Suprapubic skin (tissue), 4 donors: ENCODE data around the gene ANKRA2. TPM values are rescaled to one million over a fixed set of nuclear protein-coding genes. Genes with fewer than 3 reads are reported as not detected.

Experiments used
- DNase-seq, 2 donors: peaks; one replicate each; pipeline ENCODE4 v3.0.0-alpha.2; 2019; ENCODE audit warnings: low spot score in 2 of 2
- H3K27ac ChIP-seq: fragments of 200-600 bp; sonication (generic); one replicate; pipeline ENCODE4 v1.5.1; 2019
- H3K27me3 ChIP-seq: fragments of 200-600 bp; sonication (generic); one replicate; pipeline ENCODE4 v1.5.1; 2019
- H3K36me3 ChIP-seq: fragments of 200-600 bp; sonication (generic); one replicate; pipeline ENCODE4 v1.5.1; 2019
- H3K4me1 ChIP-seq: fragments of 200-600 bp; sonication (generic); one replicate; pipeline ENCODE4 v1.5.1; 2019
- H3K4me3 ChIP-seq: fragments of 200-600 bp; sonication (generic); one replicate; pipeline ENCODE4 v1.5.1; 2019; ENCODE audit warnings: mild to moderate bottlenecking
- H3K9me3 ChIP-seq: fragments of 200-600 bp; sonication (generic); one replicate; pipeline ENCODE4 v1.5.1; 2019
- EP300 ChIP-seq: sonication (generic); formaldehyde crosslinking; IDR thresholded peaks from one replicate; pipeline ENCODE4 v1.6.1; 2017; ENCODE audit warnings: antibody characterized with exemption
- POLR2A ChIP-seq, 2 donors: fragments of 450-650 bp; IDR thresholded peaks; one replicate each; pipeline ENCODE4 v1.6.1; 2017; ENCODE audit warnings: antibody characterized with exemption in 2 of 2, mild to moderate bottlenecking in 2 of 2, moderate library complexity in 2 of 2
- POLR2AphosphoS5 ChIP-seq, 3 donors: sonication (generic); formaldehyde crosslinking; IDR thresholded peaks; one replicate each; pipeline ENCODE4 v1.6.1; 2017; ENCODE audit warnings: antibody characterized with exemption in 3 of 3
- WGBS: methylation state at CpG from one replicate; pipeline ENCODE4 v1.1.5; 2018; 5-methylcytosine and 5-hydroxymethylcytosine counted together
- total RNA-seq, 4 donors: library from RNA; depleted of rRNA; stranded (reverse); fragments of >200 nt; gene quantifications; one replicate each; pipeline ENCODE4 v1.1.0, GENCODE V29; 2016
- TF ChIP-seq, protein P1 (sequence below), 2 donors: fragments of 200-600 bp in 1 of 2; fragments of 450-650 bp in 1 of 2; sonication (generic) in 1 of 2; IDR thresholded peaks; one replicate each; pipeline ENCODE4 v1.5.1; 2016 to 2019; ENCODE audit warnings: antibody characterized with exemption in 2 of 2, mild to moderate bottlenecking in 1 of 2, moderate library complexity in 1 of 2

The ANKRA2 gene
- total RNA-seq, 4 donors from 2014 or later: 18.8 to 57.9 (median 20.9) TPM

- H3K4me1 ChIP-seq: no peaks in the 10 kb centered on the region
- no peak for DNase-seq
- no peak overlapping the region for H3K27ac ChIP-seq
- H3K36me3 ChIP-seq: peaks cover 24% of the 10 kb centered on the region
- WGBS: 88% methylated on average over 1 of the region's 1 CpG
- no peak overlapping the region for H3K4me3 ChIP-seq
- H3K27me3 ChIP-seq: no peaks in the 10 kb centered on the region
- TF ChIP-seq, protein P1, sequence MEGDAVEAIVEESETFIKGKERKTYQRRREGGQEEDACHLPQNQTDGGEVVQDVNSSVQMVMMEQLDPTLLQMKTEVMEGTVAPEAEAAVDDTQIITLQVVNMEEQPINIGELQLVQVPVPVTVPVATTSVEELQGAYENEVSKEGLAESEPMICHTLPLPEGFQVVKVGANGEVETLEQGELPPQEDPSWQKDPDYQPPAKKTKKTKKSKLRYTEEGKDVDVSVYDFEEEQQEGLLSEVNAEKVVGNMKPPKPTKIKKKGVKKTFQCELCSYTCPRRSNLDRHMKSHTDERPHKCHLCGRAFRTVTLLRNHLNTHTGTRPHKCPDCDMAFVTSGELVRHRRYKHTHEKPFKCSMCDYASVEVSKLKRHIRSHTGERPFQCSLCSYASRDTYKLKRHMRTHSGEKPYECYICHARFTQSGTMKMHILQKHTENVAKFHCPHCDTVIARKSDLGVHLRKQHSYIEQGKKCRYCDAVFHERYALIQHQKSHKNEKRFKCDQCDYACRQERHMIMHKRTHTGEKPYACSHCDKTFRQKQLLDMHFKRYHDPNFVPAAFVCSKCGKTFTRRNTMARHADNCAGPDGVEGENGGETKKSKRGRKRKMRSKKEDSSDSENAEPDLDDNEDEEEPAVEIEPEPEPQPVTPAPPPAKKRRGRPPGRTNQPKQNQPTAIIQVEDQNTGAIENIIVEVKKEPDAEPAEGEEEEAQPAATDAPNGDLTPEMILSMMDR (IDR thresholded peaks at IDR 0.05): no peak
- TF ChIP-seq EP300: no peak
- TF ChIP-seq POLR2A (IDR thresholded peaks at IDR 0.05): no peak
- no peak for TF ChIP-seq POLR2AphosphoS5 (IDR thresholded peaks at IDR 0.05)
- H3K9me3 ChIP-seq: no peaks in the 10 kb centered on the region
Observed at GRCh38 chr5:73550016-73550415, 15.4 kb downstream of the ANKRA2 start.

DNA sequence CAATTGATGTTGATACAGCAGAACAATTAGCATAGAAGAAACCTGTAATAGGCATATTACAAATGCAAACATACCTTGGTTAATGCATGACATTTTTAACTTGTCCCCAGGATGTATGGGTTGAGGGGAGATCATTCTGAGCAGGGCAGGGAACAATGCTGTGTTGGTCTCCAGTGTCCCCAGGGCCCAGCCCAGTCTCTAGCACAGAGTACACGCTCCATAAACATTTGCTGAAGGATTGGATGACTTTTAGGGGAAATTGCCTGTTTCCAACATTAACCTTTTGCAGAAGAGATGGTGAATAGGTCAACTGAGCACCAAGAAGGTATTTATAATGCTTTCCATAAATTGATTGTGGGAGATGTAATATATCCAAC lies 20.0 kb downstream of the ANKRA2 start:
- H3K27ac ChIP-seq: no peak overlapping the region
- TF ChIP-seq EP300: no peak
- TF ChIP-seq, protein P1 (IDR thresholded peaks at IDR 0.05): no peak
- TF ChIP-seq POLR2AphosphoS5 (IDR thresholded peaks at IDR 0.05): no peak
- TF ChIP-seq POLR2A (IDR thresholded peaks at IDR 0.05): no peak
- no peaks in the 10 kb centered on the region for H3K27me3 ChIP-seq

DNA sequence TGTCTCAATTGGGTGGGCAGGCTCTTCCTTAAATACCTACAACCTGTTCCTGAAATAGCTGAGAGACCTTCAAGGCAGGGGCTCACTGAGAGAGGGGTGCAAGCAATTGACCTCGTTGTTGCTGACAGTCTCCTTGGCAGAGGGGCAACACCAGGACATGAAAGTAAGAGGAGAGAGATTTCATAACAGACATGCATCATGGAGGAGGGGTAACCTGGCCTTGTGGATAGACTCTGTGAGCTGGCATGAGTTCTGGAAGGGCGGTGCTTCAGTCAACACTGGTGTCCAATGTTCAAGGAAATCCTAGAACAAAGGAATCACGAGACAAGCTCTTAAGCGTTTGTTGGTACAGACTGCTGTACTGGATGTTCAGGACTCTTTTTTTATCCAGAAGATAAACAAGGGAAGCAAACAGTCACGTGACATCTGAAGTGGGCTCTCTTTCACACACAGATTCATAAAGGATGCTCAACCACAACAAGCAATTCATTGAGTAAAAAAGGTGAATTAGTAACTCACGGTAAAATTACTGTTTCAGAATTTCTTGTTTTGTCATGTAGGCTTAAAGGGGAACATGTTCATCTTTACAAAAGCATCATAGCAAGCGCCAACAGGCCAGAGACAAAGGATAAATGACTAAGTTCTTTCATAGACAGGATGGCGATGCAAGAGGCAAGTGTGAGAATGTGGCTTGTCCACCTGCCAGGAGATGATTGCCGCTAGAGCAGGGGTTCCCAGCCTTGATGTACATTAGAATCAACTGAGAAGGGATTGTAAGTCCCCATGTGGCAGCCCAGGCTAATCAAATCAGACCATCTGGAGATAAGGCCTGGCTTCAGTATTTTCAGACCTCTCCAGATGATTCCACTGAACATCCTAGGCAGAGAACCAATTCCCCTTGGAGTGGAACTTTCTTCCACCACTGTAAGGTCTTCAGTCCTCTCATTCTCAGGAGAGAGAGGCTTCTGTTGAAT lies 20.7 kb downstream of the ANKRA2 start:
- no peak overlapping the region for H3K4me3 ChIP-seq
- TF ChIP-seq EP300 (no peak), POLR2A (IDR thresholded peaks at IDR 0.05) (no peak), POLR2AphosphoS5 (IDR thresholded peaks at IDR 0.05) (no peak)
- TF ChIP-seq, protein P1 (IDR thresholded peaks at IDR 0.05): no peak
- H3K36me3 ChIP-seq: no peaks in the 10 kb centered on the region
- H3K27ac ChIP-seq: no peak overlapping the region
- H3K9me3 ChIP-seq: no peaks in the 10 kb centered on the region
- no peaks in the 10 kb centered on the region for H3K27me3 ChIP-seq
- 66% methylated on average over 9 of the region's 9 CpGs for WGBS
- no peak for DNase-seq
- H3K4me1 ChIP-seq: peaks cover 9% of the 10 kb centered on the region

More for the DNA sequence above, 20.0 kb downstream of the ANKRA2 start:
- Histone ChIP-seq H3K4me3 (no peak overlapping the region), H3K9me3 (no peaks in the 10 kb centered on the region), H3K36me3 (no peaks in the 10 kb centered on the region), H3K4me1 (peaks cover 9% of the 10 kb centered on the region)
- no peak for DNase-seq
- WGBS: 89% methylated on average over 1 of the region's 1 CpG

- TF ChIP-seq, protein P1 (IDR thresholded peaks at IDR 0.05): no peak
- no peak for TF ChIP-seq POLR2AphosphoS5 (IDR thresholded peaks at IDR 0.05)
- no peak for TF ChIP-seq EP300
- Histone ChIP-seq H3K4me3 (no peak overlapping the region), H3K36me3 (no peaks in the 10 kb centered on the region), H3K9me3 (no peaks in the 10 kb centered on the region), H3K4me1 (peaks cover 9% of the 10 kb centered on the region), H3K27me3 (no peaks in the 10 kb centered on the region), H3K27ac (peak overlapping the region; percentile 28)
- DNase-seq: no peak
- 36% methylated on average over 4 of the region's 4 CpGs for WGBS
Observed at GRCh38 chr5:73542020-73542419, 23.4 kb downstream of the ANKRA2 start.

- no peak for DNase-seq
- Histone ChIP-seq H3K4me3 (no peak overlapping the region), H3K36me3 (no peaks in the 10 kb centered on the region), H3K27ac (no peak overlapping the region), H3K9me3 (no peaks in the 10 kb centered on the region), H3K27me3 (no peaks in the 10 kb centered on the region), H3K4me1 (peaks cover 9% of the 10 kb centered on the region)
- TF ChIP-seq EP300 (no peak), POLR2A (IDR thresholded peaks at IDR 0.05) (no peak), POLR2AphosphoS5 (IDR thresholded peaks at IDR 0.05) (no peak)
- TF ChIP-seq, protein P1 (IDR thresholded peaks at IDR 0.05): no peak
- 32% methylated on average over 3 of the region's 3 CpGs for WGBS
Observed at GRCh38 chr5:73540192-73540591, 25.2 kb downstream of the ANKRA2 start.
